GM21529 (cell line): ENCODE data around the gene CEP112.
"Not testable (repeated sequence)": the region's sequence is repeated elsewhere in the genome, so short reads cannot be mapped to it uniquely, and the experiment has no call there.

ENCODE experiments used
- ATAC-seq: cut with Tn5 transposase; IDR thresholded peaks from one replicate; pipeline ENCODE4 v1.9.1; 2021; ENCODE audit not compliant: unreplicated experiment

The CEP112 gene

DNA sequence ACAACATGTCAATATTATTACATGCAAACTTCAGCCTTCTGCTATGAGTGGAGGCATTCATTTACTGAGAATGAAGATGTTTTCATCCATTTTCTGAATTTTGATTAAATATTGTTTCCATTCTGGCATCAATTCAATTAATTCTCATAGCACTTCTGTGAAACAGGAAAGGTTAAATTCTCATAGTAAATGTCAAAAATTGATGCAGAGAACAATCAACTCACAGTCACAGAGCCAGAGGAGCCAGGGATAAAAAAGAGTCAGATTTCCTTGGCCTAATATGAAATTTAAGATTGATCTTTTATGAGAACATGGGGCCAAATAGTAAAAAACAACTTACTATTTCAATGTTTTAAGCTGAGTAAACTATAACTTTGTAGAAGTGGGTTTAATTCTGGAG lies 446.7 kb downstream of the CEP112 start:
- ATAC-seq, result no peak

GRCh38 chr17:65743308-65743655 lies 448.7 kb downstream of the CEP112 start:
- no peak for ATAC-seq

DNA sequence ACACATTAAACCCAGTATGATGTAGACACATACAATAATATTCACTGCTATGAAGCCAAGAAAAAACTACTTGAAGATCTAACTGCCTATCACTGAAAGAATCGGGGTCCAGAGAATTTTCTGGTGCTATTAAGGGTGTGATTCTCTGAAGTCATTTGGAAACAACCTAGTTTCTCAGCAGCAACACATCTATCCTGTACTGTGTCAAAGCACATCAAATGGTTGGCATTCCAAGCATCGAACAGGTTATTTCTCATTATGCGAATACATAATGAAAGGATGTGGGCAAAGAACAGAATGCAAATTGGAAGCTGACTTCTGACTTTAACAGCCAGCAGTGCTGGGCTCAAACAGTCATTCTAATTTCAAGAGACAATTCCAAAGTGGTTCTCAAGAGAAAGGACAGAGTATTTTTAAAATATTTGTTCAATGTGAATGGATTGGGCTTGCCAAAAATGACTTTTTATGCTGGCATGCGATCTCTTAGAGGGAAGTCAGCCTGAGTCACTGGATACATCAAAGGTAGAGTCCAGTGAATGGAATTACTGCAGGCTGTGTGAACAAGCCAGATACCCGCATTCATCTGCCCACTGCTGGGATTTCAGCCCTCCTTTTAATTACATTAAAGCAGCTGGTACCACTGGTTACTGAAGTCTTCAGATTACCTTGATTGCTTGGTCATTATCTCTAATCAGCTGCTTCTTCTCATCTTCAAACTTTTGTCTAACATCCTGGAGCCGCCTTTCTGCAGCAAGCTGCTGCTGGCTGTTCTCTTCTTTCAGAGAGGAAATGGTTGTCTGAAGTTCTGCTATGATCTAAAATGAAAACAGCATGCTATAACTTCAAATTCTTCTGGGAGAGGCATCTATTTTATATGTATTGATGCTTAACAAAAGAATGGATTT lies 449.3 kb downstream of the CEP112 start:
- ATAC-seq, result no peak

DNA sequence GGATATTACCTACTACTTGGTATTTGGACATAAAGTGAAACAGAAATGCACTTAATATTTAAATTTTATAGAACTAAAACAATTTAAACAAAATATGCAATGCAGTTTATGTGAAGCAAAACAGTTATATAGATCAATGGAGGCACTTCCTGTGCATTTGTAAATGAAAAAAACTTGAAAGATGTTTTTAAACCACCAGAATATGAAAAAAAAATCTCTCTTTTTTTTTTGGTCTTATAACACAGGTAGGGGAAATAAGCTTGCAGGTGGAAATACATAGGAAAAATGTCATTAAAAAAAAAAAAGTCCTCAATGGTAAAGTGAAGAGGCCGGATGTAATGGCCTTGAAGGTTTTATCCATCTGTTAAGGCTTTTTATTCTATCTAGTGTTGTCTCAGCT lies 450.2 kb downstream of the CEP112 start:
- ATAC-seq, result no peak

GRCh38 chr17:65739034-65739433 lies 452.9 kb downstream of the CEP112 start:
- ATAC-seq, result no peak

DNA sequence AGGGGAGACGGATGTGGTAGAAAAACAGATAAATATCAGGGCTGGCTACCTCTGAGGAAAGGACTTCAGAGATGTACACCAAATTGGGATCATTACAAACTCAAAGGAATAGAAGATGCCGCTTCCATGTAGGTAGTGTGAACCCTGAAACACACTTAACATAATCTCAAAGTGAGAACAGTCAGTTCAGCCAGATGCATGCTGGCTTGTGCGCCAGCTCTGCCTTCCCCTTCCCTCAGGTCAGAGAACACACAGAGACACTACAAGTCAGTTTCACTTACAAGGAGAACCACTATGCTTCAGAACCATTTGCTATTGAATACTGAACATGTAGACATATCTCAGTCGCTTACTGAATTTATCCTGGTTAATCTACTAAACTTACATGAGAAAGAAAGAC lies 454.5 kb downstream of the CEP112 start:
- ATAC-seq, result no peak

- ATAC-seq, result no peak
Observed at GRCh38 chr17:65733314-65733713, 458.6 kb downstream of the CEP112 start.

GRCh38 chr17:65732667-65733066 lies 459.3 kb downstream of the CEP112 start:
- not testable (repeated sequence) for ATAC-seq

DNA sequence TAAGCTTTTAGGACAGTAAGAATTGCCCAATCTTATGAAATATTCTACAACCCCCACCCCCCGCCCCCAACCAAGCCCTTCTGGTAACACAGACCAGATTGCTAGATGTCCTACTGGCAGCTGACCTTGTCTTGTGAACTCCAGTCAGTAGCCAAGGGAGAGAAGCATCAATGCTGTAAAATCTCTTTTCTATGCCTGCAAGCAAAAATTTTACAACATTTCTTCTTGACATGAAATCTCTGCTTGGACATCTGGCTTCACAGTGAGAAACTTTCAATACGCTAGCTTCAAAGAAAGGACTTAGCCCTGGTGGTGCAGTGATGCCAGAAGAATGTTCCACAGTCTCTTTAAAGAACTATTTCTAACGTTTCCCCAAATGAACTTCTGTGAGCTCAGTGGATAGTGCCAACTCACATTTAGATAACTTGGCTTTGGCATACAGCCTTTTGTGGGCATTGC lies 461.2 kb downstream of the CEP112 start:
- no peak for ATAC-seq

GRCh38 chr17:65729207-65729606 lies 462.7 kb downstream of the CEP112 start:
- ATAC-seq, result no peak

GRCh38 chr17:65727832-65728231 lies 464.1 kb downstream of the CEP112 start:
- ATAC-seq, result no peak

- no peak for ATAC-seq
Observed at GRCh38 chr17:65727246-65727645, 464.7 kb downstream of the CEP112 start.

- ATAC-seq, result no peak
Observed at GRCh38 chr17:65723431-65724151, 468.3 kb downstream of the CEP112 start.

DNA sequence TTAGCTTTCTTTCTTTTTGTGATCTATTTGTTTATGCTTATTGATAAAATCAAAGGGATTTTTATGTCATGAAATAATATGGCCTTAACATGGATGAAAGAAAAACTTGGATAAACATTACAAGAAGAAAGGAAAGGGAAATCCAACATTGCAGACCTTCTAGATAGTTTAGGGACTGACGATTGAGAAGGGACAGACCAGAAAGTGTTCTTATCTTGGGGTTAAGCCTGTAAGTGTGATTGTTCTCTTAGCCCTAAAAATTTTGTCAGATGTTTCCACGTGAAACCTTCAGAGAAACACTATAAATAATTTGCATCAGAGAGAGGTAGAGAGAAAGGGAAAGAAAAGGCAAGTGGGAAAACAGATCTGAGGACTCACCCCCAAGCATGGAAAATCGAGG lies 473.3 kb downstream of the CEP112 start:
- no peak for ATAC-seq

DNA sequence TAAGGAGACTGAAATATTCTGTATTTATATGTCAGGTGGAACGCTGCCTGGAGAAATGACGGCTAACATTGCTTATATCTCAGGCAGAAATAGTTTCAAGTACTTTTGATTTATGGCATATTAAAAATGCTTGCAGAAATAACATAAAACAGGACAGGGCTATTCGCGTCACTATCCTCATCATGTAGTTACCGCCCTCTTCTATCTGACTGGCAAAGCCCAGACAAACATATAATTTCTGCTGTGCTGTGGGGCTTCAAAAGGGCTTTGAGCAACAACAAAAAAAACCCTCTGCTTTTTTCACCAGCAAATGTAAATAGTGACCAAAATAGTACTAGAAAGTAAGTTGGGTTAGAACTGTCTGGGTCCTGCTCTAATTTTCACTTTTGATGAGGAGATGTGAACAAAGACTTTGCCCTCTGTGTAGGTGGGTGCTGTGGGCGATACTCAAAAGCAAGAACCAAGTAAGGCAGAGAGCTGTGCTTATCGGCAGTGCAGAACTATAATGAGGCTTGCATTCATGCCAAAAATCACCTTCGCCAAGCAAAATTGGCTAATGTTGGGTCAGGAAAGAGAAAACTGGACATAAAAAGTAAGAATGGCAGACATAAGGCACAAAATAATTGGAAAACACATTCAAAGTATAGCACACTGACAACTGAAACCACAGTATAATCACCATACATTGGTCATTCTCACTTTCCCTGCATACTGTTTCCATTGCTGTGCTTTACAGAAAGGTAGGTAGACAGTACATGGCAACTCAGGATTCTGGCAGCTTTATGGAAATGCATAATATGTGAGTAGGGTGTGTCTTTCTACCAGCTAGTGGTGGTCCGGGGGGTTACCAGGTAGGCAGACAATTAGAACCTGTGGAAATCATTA lies 479.3 kb downstream of the CEP112 start:
- ATAC-seq, result no peak

DNA sequence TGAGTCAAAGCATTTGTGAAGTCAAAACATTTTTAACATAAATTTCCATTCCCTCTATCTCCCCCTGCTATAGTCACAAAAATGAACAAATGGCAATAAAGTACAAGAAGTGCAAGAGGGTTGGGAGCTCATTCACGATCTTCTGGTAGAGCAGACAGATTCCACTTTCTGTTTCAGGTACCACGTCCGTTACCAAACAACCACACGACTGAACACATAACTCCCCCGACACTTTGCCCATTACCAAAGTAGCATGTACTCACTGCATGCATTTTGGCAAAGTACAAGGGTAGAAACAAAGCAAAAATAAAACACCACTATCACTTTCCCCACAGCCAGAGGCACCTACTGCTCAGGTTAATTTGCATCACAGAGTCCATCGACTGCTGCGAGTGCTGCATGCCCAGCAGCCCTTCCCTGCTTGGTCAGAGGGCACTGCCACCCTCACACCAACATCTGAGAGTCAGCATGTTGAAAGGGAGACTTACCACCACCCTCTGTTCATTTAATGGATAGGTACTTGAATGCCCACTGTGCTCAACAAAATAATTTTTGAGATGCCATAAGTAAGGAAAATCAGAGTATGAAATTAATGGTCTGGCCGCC lies 480.2 kb downstream of the CEP112 start:
- ATAC-seq, result no peak

DNA sequence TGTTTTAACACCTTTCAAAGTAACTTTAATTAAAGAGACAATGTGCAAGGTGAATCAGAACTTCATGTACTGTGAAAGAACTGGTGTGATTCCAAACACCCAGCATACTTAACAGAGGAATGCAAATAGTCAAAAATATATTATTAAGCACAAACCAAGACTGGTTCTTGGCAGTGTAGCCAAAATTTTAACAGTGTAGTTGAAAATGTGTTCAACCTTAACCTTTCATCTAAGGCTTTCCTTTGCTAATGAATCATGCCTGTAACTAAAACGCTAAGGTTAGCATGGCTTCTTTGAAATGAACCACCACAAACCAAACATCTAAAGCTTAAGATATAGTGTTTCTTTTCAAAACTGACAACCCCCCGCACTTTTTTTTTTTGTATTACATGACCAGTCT lies 484.2 kb downstream of the CEP112 start:
- no peak for ATAC-seq

DNA sequence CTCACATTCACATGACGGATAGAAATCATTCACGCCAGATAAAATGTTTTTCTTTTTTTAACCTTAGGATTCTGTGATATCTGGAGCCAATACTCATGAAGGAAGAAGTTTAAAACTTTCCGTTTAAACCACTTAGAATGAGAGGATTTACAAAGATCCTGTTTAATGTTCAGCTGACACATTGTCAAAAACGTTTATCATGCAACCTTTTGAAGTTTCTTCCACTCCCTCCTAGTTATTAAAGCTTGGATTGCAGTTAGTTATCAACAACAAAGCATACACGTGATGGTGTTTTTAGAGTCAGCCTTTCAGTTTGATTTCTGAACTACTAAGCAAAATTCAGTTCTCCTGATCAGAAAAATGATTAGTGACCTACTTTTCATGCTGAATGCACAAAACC lies 487.2 kb downstream of the CEP112 start:
- no peak for ATAC-seq

DNA sequence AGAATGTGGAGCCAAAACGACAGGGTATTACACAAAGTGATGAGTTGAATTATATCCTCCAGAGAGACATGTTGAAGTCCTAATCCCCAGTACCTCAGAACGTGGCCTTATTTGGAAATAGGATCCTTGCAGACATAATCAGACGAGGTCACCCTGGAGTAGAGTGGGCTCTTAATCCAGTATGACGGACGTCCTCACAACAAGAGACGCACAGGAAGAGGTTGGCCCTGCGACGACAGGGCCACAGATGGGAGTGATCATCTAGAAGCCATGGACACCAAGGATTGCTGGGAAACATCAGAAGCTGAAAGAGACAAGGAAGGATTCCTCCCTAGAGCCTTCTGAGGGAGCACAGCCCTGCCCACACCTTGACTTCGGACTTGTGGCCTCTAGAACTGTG lies 488.0 kb downstream of the CEP112 start:
- no peak for ATAC-seq

DNA sequence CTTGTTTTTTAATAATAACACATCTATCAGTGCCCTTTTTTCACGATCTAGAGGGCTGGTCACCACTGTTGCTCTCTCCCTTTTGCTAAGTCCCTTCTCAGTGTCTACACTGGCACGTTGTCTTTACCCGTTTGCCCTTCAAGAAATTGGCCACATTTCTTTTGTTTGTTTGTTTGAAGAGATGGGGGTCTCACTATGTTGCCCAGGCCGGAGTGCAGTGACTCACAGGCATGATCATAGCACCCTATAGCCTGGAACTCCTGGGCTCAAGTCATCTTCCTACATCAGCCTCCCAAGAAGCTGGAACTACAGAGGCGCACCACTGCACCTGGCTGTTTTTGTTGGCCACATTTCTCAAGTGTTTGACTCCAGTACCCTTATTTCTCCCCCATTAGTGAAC lies 492.5 kb downstream of the CEP112 start:
- ATAC-seq, result no peak
